Gastroesophageal sphincter (tissue), 4 donors: ENCODE results near the gene ZNF512B. TPM values are rescaled to one million over a fixed set of nuclear protein-coding genes. Genes with fewer than 3 reads are reported as not detected.

ENCODE experiments used
- ATAC-seq: fragments of 150-250 bp; one replicate; pipeline ENCODE4 v1.9.1; 2016; ENCODE audit warnings: mild to moderate bottlenecking, moderate library complexity
- H3K27ac ChIP-seq, 4 donors: fragments of 200-600 bp; sonication (generic) in 3 of 4; 1 replicate in 3 of 4; 2 replicates in 1 of 4; pipeline ENCODE4 v1.5.1; 2016 to 2019
- H3K27me3 ChIP-seq: fragments of 200-600 bp; sonication (generic); one replicate; pipeline ENCODE4 v1.5.1; 2019
- H3K36me3 ChIP-seq, 2 donors: fragments of 200-600 bp; sonication (generic); one replicate each; pipeline ENCODE4 v1.5.1; 2019; ENCODE audit warnings: control low read depth in 1 of 2
- H3K4me1 ChIP-seq, 3 donors: fragments of 200-600 bp; sonication (generic); 1 replicate in 2 of 3; 2 replicates in 1 of 3; pipeline ENCODE4 v1.5.1; 2016 to 2019; ENCODE audit warnings: control low read depth in 2 of 3
- H3K4me3 ChIP-seq, 2 donors: fragments of 200-600 bp; sonication (generic); one replicate each; pipeline ENCODE4 v1.5.1; 2019; ENCODE audit warnings: mild to moderate bottlenecking in 1 of 2, moderate library complexity in 1 of 2
- H3K9me3 ChIP-seq, 3 donors: fragments of 200-600 bp; sonication (generic); one replicate each; pipeline ENCODE4 v1.5.1; 2017 to 2019; ENCODE audit warnings: control low read depth in 2 of 3
- EP300 ChIP-seq: sonication (generic); formaldehyde crosslinking; IDR thresholded peaks from one replicate; pipeline ENCODE4 v1.6.1; 2017; ENCODE audit warnings: antibody characterized with exemption, mild to moderate bottlenecking
- POLR2A ChIP-seq, 2 donors: fragments of 450-650 bp; IDR thresholded peaks; one replicate each; pipeline ENCODE4 v1.6.1; 2017; ENCODE audit warnings: antibody characterized with exemption in 2 of 2, mild to moderate bottlenecking in 2 of 2, moderate library complexity in 1 of 2
- POLR2AphosphoS5 ChIP-seq: sonication (generic); formaldehyde crosslinking; IDR thresholded peaks from one replicate; pipeline ENCODE4 v1.6.1; 2017; ENCODE audit warnings: antibody characterized with exemption
- WGBS, 2 donors: methylation state at CpG; one replicate each; pipeline ENCODE4 v1.1.5; 2018; ENCODE audit warnings: low coverage in 1 of 2; 5-methylcytosine and 5-hydroxymethylcytosine counted together
- total RNA-seq, 4 donors: library from RNA; depleted of rRNA; stranded (reverse); fragments of >200 nt; gene quantifications; one replicate each; pipeline ENCODE4 v1.1.0, GENCODE V29; 2016
- TF ChIP-seq, protein P1 (sequence below), 4 experiments: fragments of 200-600 bp in 2 of 4; fragments of 450-650 bp in 2 of 4; sonication (generic) in 1 of 4; IDR thresholded peaks; one replicate each; pipeline ENCODE4 v1.5.1; 2017 to 2019; ENCODE audit warnings: antibody characterized with exemption in 4 of 4, mild to moderate bottlenecking in 2 of 4, moderate library complexity in 2 of 4

The ZNF512B gene
- total RNA-seq, 4 donors from 2014 or later = 9.0 to 13.8 (median 10.0) TPM

DNA sequence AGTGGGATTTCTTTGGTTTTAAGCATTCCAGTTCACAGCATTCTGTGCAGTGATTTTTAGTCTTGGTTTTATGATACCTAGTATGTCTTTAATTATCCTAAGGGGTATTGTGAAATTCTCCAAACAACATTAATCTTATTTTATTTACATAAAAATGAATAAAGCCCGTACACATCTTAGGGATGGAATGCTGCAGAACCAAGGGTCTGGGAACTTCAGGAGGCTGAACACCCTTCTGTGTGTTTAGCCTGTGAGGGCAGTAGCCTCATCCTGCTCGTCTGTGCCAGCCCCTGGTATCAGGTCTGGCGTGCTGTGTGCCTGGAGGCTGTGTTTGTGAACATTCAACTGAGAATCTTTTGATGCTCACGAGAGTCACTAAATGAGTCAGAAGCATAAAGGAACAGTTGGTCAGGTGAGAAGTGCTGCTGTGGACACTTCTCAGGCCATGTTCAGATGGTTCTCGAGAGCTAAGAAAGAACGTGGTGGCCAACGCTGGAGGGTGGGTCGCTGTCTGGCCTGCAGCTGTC lies 41.0 kb upstream of the ZNF512B start:
- H3K27ac ChIP-seq = no peak overlapping the region
- H3K4me3 ChIP-seq = no peak overlapping the region
- WGBS, 2 donors = 67 to 73% methylated on average over 2 to 8 of the region's 8 CpGs
- peaks cover 0 to 92% of the 10 kb centered on the region in 2 donors for H3K36me3 ChIP-seq
- no peaks in the 10 kb centered on the region for H3K9me3 ChIP-seq
- no peaks in the 10 kb centered on the region for H3K27me3 ChIP-seq
- TF ChIP-seq, protein P1, sequence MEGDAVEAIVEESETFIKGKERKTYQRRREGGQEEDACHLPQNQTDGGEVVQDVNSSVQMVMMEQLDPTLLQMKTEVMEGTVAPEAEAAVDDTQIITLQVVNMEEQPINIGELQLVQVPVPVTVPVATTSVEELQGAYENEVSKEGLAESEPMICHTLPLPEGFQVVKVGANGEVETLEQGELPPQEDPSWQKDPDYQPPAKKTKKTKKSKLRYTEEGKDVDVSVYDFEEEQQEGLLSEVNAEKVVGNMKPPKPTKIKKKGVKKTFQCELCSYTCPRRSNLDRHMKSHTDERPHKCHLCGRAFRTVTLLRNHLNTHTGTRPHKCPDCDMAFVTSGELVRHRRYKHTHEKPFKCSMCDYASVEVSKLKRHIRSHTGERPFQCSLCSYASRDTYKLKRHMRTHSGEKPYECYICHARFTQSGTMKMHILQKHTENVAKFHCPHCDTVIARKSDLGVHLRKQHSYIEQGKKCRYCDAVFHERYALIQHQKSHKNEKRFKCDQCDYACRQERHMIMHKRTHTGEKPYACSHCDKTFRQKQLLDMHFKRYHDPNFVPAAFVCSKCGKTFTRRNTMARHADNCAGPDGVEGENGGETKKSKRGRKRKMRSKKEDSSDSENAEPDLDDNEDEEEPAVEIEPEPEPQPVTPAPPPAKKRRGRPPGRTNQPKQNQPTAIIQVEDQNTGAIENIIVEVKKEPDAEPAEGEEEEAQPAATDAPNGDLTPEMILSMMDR (IDR thresholded peaks at IDR 0.05) = no peak
- TF ChIP-seq EP300 = no peak
- no peak for TF ChIP-seq POLR2AphosphoS5
- TF ChIP-seq POLR2A (IDR thresholded peaks at IDR 0.05) = no peak
- ATAC-seq = no peak
- peaks cover 0 to 7% (median 0%) of the 10 kb centered on the region in 3 donors for H3K4me1 ChIP-seq

- no peak for ATAC-seq
- Histone ChIP-seq H3K4me1 (peaks cover 0 to 7% (median 0%) of the 10 kb centered on the region in 3 donors), H3K36me3 (peaks cover 0 to 92% of the 10 kb centered on the region in 2 donors), H3K9me3 (no peaks in the 10 kb centered on the region), H3K27ac (no peak overlapping the region), H3K4me3 (no peak overlapping the region), H3K27me3 (no peaks in the 10 kb centered on the region)
- TF ChIP-seq, protein P1 (IDR thresholded peaks at IDR 0.05) = no peak
- no peak for TF ChIP-seq POLR2A (IDR thresholded peaks at IDR 0.05)
- TF ChIP-seq EP300 = no peak
- no peak for TF ChIP-seq POLR2AphosphoS5
- 89 to 90% methylated on average over 5 to 7 of the region's 13 CpGs for WGBS, 2 donors
Observed at GRCh38 chr20:64009811-64010387, 40.2 kb upstream of the ZNF512B start.

DNA sequence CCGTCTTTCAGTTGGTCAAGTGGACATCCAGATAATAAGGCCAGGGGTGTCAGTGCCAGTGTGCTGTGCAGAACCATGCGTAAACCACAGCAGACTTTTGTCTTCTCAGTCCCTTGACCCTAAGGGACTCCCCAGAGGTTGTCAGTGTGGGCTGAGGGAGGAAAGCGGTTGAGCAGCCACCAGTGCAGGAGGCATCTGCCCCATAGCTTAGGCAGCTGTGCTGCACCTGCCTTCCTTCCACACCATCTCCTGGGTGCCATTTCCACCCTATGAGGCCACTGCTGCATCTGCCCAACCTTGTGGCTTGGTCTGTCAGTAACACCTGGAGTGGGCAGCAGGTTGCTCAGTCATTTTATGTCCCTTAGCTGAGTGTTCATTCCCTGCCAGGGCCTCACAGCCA lies 37.2 kb upstream of the ZNF512B start:
- peaks cover 0 to 98% of the 10 kb centered on the region in 2 donors for H3K36me3 ChIP-seq
- no peaks in the 10 kb centered on the region for H3K9me3 ChIP-seq
- WGBS, 2 donors = 59 to 100% methylated on average over 1 to 2 of the region's 3 CpGs
- ATAC-seq = no peak
- H3K27ac ChIP-seq = no peak overlapping the region
- peaks cover 0 to 19% (median 0%) of the 10 kb centered on the region in 3 donors for H3K4me1 ChIP-seq
- no peak overlapping the region for H3K4me3 ChIP-seq
- no peak for TF ChIP-seq EP300
- no peak for TF ChIP-seq POLR2AphosphoS5
- TF ChIP-seq POLR2A (IDR thresholded peaks at IDR 0.05) = no peak
- TF ChIP-seq, protein P1 (IDR thresholded peaks at IDR 0.05) = no peak
- no peaks in the 10 kb centered on the region for H3K27me3 ChIP-seq

- Histone ChIP-seq H3K4me3 (no peak overlapping the region), H3K36me3 (peaks cover 0 to 100% of the 10 kb centered on the region in 2 donors), H3K27me3 (no peaks in the 10 kb centered on the region), H3K4me1 (peaks cover 0 to 19% (median 0%) of the 10 kb centered on the region in 3 donors), H3K9me3 (no peaks in the 10 kb centered on the region), H3K27ac (no peak overlapping the region)
- WGBS, 2 donors = 30% methylated on average over 3 of the region's 10 CpGs; no CpG with 5 or more reads in 1 of the 2 donors
- ATAC-seq = no peak
- no peak for TF ChIP-seq EP300
- TF ChIP-seq POLR2A (IDR thresholded peaks at IDR 0.05) = no peak
- TF ChIP-seq, protein P1 (IDR thresholded peaks at IDR 0.05) = no peak
- TF ChIP-seq POLR2AphosphoS5 = no peak
Observed at GRCh38 chr20:64006490-64006889, 36.8 kb upstream of the ZNF512B start.

GRCh38 chr20:64005394-64005793 lies 35.7 kb upstream of the ZNF512B start:
- peaks cover 0 to 19% (median 0%) of the 10 kb centered on the region in 3 donors for H3K4me1 ChIP-seq
- no peak for ATAC-seq
- 76 to 91% methylated on average over 4 to 6 of the region's 6 CpGs for WGBS, 2 donors
- H3K4me3 ChIP-seq = no peak overlapping the region
- no peaks in the 10 kb centered on the region for H3K27me3 ChIP-seq
- TF ChIP-seq POLR2A (IDR thresholded peaks at IDR 0.05) (no peak), POLR2AphosphoS5 (no peak), EP300 (no peak)
- TF ChIP-seq, protein P1 (IDR thresholded peaks at IDR 0.05) = no peak
- no peak overlapping the region for H3K27ac ChIP-seq
- H3K9me3 ChIP-seq = no peaks in the 10 kb centered on the region
- peaks cover 0 to 100% of the 10 kb centered on the region in 2 donors for H3K36me3 ChIP-seq
